Keratinocyte (primary cell): ENCODE data around the gene MIA2. TPM values are rescaled to one million over a fixed set of nuclear protein-coding genes. Genes with fewer than 3 reads are reported as not detected.
"Not testable (repeated sequence)": the region's sequence is repeated elsewhere in the genome, so short reads cannot be mapped to it uniquely, and the experiment has no call there.

Experiments
- DNase-seq: peaks from one replicate; pipeline ENCODE4 v3.0.0-alpha.2; 2011; ENCODE audit warnings: low read depth, missing footprints, low spot score
- FAIRE-seq: peaks from 2 replicates; lab custom pipeline; 2011; peaks lifted over from hg19 to GRCh38; lab: Jason Lieb, UNC
- H2AFZ ChIP-seq: 2 replicates; pipeline ENCODE4 v1.6.0; 2012; ENCODE audit warnings: low read length, control low read depth, inconsistent platforms; ENCODE audit not compliant: control insufficient read depth
- H3K27ac ChIP-seq: 2 replicates; pipeline ENCODE4 v1.5.1; 2011; ENCODE audit warnings: low read length; ENCODE audit not compliant: control insufficient read depth, insufficient read depth
- H3K27me3 ChIP-seq: 3 replicates; pipeline ENCODE4 v1.6.0; 2011; ENCODE audit warnings: low read length; ENCODE audit not compliant: control insufficient read depth, insufficient read depth; ENCODE audit errors: extremely low read depth
- H3K36me3 ChIP-seq, 2 experiments: 2 replicates in 1 of 2; 3 replicates in 1 of 2; pipeline ENCODE4 v1.5.1; 2011; ENCODE audit warnings: low read length in 2 of 2, mild to moderate bottlenecking in 1 of 2; ENCODE audit not compliant: control insufficient read depth in 2 of 2, insufficient read depth in 2 of 2; ENCODE audit errors: extremely low read depth in 1 of 2
- H3K4me1 ChIP-seq: 3 replicates; pipeline ENCODE4 v1.5.1; 2011; ENCODE audit warnings: low read length; ENCODE audit not compliant: control insufficient read depth, insufficient read depth; ENCODE audit errors: extremely low read depth
- H3K4me2 ChIP-seq: 3 replicates; pipeline ENCODE4 v1.6.0; 2011; ENCODE audit warnings: low read depth, low read length; ENCODE audit not compliant: control insufficient read depth, insufficient read depth; ENCODE audit errors: extremely low read depth
- H3K4me3 ChIP-seq, 3 experiments: fragments of 200-600 bp in 1 of 3; sonication (generic) in 1 of 3; 2 replicates in 2 of 3; 3 replicates in 1 of 3; pipeline ENCODE4 v1.5.1; 2011 to 2016; ENCODE audit warnings: low read length in 3 of 3, mild to moderate bottlenecking in 3 of 3, control low read depth in 2 of 3, inconsistent platforms in 1 of 3, low read depth in 1 of 3, mixed read lengths in 1 of 3, mixed run types in 1 of 3, moderate library complexity in 1 of 3; ENCODE audit not compliant: control insufficient read depth in 2 of 3, insufficient read depth in 2 of 3; ENCODE audit errors: extremely low read depth in 1 of 3
- H3K79me2 ChIP-seq: 2 replicates; pipeline ENCODE4 v1.6.0; 2012; ENCODE audit warnings: low read length; ENCODE audit not compliant: control insufficient read depth, insufficient read depth
- H3K9ac ChIP-seq: 3 replicates; pipeline ENCODE4 v1.6.0; 2011; ENCODE audit warnings: low read length; ENCODE audit not compliant: control insufficient read depth, insufficient read depth; ENCODE audit errors: extremely low read depth
- H3K9me1 ChIP-seq: 3 replicates; pipeline ENCODE4 v1.6.0; 2011; ENCODE audit warnings: low read length; ENCODE audit not compliant: control insufficient read depth, insufficient read depth; ENCODE audit errors: extremely low read depth
- H3K9me3 ChIP-seq: 2 replicates; pipeline ENCODE4 v1.5.1; 2012; ENCODE audit warnings: low read depth, low read length; ENCODE audit not compliant: control insufficient read depth
- H4K20me1 ChIP-seq: 3 replicates; pipeline ENCODE4 v1.6.0; 2011; ENCODE audit warnings: low read length; ENCODE audit not compliant: control insufficient read depth, insufficient read depth; ENCODE audit errors: extremely low read depth
- CTCF ChIP-seq, 3 experiments: IDR thresholded peaks in 1 of 3; conservative IDR thresholded peaks in 1 of 3; optimal IDR thresholded peaks in 1 of 3; 2 replicates in 2 of 3; 3 replicates in 1 of 3; pipeline versions ENCODE3 to v1.5.1; 2011; ENCODE audit warnings: low read length in 3 of 3, mild to moderate bottlenecking in 3 of 3, moderate library complexity in 2 of 3, control low read depth in 1 of 3, inconsistent platforms in 1 of 3; ENCODE audit not compliant: insufficient read depth in 2 of 3; ENCODE audit errors: extremely low read depth in 1 of 3
- dilution Hi-C: fragments of 300-500 bp; cut with MboI; formaldehyde crosslinking; loops from one replicate; pipeline ENCODE4 v1.7.0; 2020; ENCODE audit warnings: low sequenced_read_pairs; ENCODE audit not compliant: extremely low pct_ligation_motif_present
- polyA plus RNA-seq, 5 experiments: library from polyadenylated mRNA; depleted of rRNA in 3 of 5; stranded (reverse) in 3 of 5; stranded (forward) in 1 of 5; unstranded in 1 of 5; fragments of >200 nt; gene quantifications; 1 replicate in 1 of 5; 2 replicates in 3 of 5; 3 replicates in 1 of 5; pipeline versions ENCODE4 v1.2.1 to v1.2.3, GENCODE V29; 2011 to 2012; ENCODE audit warnings: missing spikeins in 2 of 5, low read depth in 1 of 5, low replicate concordance in 1 of 5

Gene MIA2
- polyA plus RNA-seq, 1 donor (not counting 4 experiments of a cell fraction or from before 2014, with no cell fraction given), result 21.9 TPM

GRCh38 chr14:39230416-39231035 is 3.2 kb upstream of the MIA2 start:
- Histone ChIP-seq H3K79me2 (no peaks in the 10 kb centered on the region), H4K20me1 (no peaks in the 10 kb centered on the region), H3K4me1 (peaks cover 7% of the 10 kb centered on the region), H3K27me3 (no peaks in the 10 kb centered on the region), H3K9me3 (no peaks in the 10 kb centered on the region), H3K4me3 (no peak overlapping the region), H2AFZ (no peak overlapping the region), H3K9me1 (no peaks in the 10 kb centered on the region), H3K9ac (no peak overlapping the region), H3K27ac (no peak overlapping the region), H3K4me2 (no peak overlapping the region), H3K36me3 (no peaks in the 10 kb centered on the region)
- dilution Hi-C loops, result no loop called here
- no peak for FAIRE-seq
- no peak for TF ChIP-seq CTCF (optimal IDR thresholded peaks at IDR 0.05 in 1 of 3, IDR thresholded peaks at IDR 0.05 in 1 of 3, conservative IDR thresholded peaks at IDR 0.05 in 1 of 3; ENCODE audit: extremely low read depth in 1 of 3, insufficient read depth in 2 of 3, low read length in 3 of 3)
- DNase-seq, result no peak

GRCh38 chr14:39231751-39232553 is 1.8 kb upstream of the MIA2 start:
- H4K20me1 ChIP-seq, H3K27me3 ChIP-seq, H3K4me1 ChIP-seq, H3K9ac ChIP-seq, H3K4me3 ChIP-seq, H3K4me2 ChIP-seq, dilution Hi-C loops, H2AFZ ChIP-seq, H3K9me3 ChIP-seq, H3K9me1 ChIP-seq, FAIRE-seq, H3K36me3 ChIP-seq, DNase-seq, H3K27ac ChIP-seq, H3K79me2 ChIP-seq: not testable (repeated sequence)
- peak in 1 of 3 experiments; percentile 38 for TF ChIP-seq CTCF (optimal IDR thresholded peaks at IDR 0.05 in 1 of 3, IDR thresholded peaks at IDR 0.05 in 1 of 3, conservative IDR thresholded peaks at IDR 0.05 in 1 of 3; ENCODE audit: extremely low read depth in 1 of 3, insufficient read depth in 2 of 3, low read length in 3 of 3)
